ENCODE data around the gene HELZ.
"Not testable (repeated sequence)": the region's sequence is repeated elsewhere in the genome, so short reads cannot be mapped to it uniquely, and the experiment has no call there.

HELZ gene

GRCh38 chr17:67044940-67045339 lies 200.1 kb downstream of the HELZ start:
- DNase-seq, result no peak

GRCh38 chr17:67044016-67044772 lies 200.8 kb downstream of the HELZ start, which contains the start of gene CACNG1:
CACNG1 (plus strand) TSS chr17:67044554; CDS start chr17:67044661, 107 bp downstream.
- no peak for DNase-seq

GRCh38 chr17:67043283-67043682 lies 201.7 kb downstream of the HELZ start:
- no peak for DNase-seq

DNA sequence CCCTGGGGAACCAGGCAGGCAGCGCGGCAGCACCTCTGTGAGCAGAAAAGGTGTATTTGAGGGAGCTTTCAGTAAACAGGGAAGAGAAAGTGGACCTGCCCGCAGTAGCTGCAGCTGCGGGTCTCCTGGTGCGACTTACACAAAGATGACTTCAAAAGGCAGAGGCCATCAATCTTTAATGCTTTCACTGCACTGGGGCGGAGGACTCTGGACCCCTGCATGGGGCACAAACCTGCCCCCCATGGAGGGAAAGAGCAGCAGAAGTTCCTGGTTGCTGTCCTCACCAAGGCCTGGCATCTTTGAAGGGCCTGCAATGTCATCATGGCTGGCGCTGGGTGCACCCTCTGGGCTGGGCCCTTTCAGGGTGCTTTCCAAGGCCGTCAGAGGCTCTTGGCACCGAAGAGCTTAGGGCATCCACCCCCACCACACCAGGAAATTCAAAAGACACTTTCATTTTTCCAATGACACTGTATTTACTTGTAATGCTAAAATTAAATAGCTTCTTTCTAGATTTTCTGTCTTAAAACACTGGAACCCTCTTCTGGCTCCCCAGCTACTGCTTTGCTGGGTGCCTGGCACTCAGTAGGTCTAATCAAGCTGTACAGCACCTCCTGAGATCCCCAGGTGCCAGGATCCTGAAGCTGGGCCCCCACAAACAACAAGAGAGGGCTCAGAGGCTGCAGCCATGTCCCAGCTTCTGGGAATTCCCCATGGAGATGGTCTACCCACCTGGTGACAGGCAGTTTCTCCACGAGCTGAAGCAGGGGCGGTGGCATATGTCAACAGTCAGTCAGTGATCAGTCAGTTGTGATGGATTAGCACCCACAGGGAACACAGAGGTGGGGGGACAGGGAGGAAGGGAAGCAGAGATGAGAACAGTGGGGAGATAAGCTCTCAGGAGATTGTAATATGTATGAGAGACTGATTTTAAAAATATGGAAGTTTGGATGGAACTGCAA lies 202.8 kb downstream of the HELZ start:
- no peak for DNase-seq

DNA sequence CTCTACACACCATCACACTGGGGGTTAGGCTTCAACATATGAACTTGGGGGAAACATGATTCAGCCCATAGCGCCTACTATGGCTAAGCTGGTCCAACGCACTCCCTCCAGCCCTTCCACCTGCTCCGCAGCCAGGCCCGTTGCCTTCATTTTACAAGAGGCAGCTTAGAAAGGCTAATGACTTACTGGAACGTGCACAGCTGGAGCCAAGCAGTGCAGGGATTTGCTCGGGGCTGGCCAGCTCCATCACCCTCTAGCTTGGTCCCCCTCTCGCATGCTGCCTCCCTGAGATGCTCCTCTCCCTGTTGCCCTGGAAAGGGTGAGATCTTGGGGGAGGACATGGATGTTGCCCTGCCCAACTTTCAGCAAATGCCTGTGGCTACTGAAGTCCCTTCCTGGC lies 203.5 kb downstream of the HELZ start:
- no peak for DNase-seq

DNA sequence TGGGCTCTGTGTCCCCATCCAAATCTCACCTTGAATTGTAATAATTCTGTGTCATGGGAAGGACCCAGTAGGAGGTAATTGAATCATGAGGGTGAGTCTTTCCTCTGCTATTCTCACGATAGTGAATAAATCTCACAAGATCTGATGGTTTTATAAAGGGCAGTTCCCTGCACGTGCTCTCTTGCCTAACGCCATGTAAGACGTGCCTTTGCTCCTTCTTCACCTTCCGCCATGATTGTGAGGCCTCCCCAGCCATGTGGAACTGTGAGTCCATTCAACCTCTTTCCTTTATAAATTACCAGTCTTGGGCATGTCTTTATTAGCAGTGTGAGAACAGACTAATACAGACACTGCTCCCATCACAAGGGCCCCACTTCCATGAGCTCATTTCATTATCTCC lies 203.9 kb downstream of the HELZ start:
- not testable (repeated sequence) for DNase-seq

DNA sequence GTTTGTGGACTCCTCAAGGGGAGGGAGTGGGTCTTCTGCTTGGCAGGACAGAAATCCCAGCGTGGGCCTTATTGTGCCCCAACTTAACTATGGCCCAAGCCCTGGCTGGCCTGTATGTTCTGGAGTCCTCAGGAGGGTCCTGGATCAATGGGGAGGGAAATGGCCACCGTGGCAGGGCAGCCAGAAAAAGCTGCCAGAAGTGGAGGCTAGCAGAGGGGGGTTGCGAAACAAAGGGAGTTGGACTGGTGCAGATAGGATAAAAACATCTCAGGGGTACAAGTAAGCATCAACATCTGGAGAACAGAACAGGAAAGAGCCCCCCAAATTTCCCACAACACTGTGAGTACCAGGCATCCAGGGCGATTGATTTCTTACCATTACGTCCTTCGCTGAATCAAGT lies 204.3 kb downstream of the HELZ start:
- DNase-seq, result no peak

DNA sequence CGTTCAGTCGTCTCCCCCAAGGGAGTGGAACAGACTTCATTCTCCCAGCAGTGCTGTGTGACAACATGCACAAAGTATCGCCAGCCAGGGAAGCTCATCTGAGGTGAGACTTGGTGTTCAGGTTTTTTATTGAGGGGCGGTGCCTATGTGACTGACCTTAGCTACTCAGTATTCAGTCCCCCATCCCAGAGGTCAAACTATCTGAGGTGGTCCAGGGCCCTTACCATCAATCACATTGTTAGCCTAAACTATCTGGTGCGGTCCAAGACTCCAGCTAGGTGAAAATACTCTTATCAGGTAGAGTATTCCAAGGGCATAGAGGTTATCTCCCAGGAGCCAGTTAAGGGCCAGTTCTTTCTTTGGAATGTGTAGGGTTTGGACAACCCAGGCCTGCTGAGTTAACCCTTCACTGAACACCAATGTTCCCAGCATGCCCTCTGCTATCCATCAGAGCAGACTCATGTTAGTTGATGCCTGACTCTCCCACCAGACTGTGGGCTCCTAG lies 206.1 kb downstream of the HELZ start:
- no peak for DNase-seq

DNA sequence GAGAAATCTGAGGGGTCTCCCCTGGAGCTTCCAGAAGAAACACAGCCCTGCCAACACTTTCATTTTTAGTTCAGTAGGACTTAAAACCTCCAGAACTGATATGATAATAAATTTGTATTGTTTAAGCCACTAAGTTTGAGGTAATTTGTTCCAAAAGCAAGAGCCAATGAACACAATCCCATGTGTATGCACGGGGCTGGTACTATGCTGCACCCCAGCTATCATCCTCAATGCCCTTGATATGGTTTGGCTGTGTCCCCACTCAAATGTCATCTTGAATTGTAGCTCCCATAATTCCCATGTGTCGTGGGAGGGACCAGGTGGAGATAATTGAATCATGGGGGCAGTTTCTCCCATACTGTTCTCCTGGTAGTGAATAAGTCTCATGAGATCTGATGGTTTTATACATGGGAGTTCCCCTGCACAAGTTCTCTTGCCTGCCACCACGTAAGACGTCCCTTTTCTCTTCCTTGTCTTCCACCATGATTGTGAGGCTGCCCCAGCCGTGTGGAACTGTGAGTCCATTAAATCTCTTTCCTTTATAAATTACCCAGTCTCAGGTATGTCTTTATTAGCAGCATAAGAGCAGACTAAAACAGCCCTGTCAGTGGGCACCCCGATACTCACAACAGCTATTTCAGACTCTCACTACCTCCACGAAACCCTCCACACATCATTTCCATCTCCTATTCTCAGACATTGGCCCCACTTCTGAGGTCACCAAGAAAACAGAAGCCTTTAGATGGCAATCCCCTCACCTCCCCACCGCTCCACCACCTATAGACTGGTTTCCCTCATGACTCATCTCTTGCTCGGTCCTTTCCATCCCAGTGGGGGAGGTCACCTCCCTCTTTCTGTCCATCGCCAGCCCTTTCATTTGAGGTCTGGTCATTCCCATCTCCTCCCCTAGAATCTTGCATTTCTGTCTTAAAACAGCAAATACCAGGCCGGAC lies 209.6 kb downstream of the HELZ start:
- DNase-seq, result no peak

- no peak for DNase-seq
Observed at GRCh38 chr17:67033613-67034012, 211.4 kb downstream of the HELZ start.

- no peak for DNase-seq
Observed at GRCh38 chr17:67032985-67033384, 212.0 kb downstream of the HELZ start.

- no peak for DNase-seq
Observed at GRCh38 chr17:67032382-67032781, 212.6 kb downstream of the HELZ start.

- DNase-seq, result no peak
Observed at GRCh38 chr17:67030641-67031040, 214.4 kb downstream of the HELZ start.

- DNase-seq, result no peak
Observed at GRCh38 chr17:67027031-67027628, 217.9 kb downstream of the HELZ start.

GRCh38 chr17:67026341-67026740 lies 218.7 kb downstream of the HELZ start:
- DNase-seq, result no peak

GRCh38 chr17:67025216-67025792 lies 219.7 kb downstream of the HELZ start:
- no peak for DNase-seq

- no peak for DNase-seq
Observed at GRCh38 chr17:67024736-67025135, 220.3 kb downstream of the HELZ start.

DNA sequence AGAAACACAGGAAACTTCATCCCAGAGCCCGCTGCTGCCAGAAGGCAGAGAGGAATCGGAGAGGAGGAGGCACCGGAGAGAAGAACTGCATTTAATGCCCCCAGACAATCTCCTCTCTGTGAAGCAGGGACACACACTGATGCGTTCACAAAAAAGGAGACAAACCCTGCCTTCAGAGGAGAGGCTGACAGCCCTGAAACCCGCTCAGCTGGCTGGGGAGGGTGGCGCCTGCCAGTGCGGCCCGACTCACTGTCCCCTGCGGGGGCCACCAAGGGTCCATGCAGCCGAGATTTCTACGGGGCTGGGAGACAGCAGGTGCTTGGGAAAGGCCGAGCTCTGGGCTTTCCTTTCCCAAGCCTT lies 222.6 kb downstream of the HELZ start:
- DNase-seq, result no peak

DNA sequence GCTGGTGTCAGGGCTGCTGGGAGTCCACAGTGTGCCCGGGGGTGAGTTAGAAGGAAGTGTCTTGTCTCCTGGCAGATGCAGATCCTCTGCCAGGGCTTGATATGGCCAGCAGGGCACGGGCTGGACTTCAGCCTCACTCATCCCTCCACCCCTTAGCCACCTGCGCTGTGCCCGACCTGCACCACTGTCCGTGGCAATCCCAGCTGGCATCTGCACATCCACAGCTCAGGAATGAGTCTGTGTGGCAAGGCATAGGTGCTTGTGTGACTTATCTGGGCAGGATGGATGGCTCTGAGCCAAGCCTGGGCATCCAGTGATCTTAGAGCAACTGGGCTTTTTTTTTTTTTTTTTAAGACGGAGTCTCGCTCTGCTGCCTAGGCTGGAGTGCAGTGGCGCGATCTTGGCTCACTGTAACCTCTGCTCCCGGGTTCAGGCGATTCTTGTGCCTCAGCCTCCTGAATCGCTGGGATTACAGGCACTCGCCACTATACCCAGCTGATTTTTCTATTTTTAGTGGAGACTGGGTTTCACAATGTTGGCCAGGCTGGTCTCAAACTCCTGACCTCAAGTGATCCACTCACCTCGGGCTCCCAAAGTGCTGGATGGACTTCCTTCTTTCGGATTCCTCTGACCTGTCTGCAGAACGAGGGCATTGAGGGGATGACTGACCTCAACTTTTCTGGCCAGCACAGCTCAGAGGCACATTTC lies 223.1 kb downstream of the HELZ start:
- DNase-seq, result no peak

DNA sequence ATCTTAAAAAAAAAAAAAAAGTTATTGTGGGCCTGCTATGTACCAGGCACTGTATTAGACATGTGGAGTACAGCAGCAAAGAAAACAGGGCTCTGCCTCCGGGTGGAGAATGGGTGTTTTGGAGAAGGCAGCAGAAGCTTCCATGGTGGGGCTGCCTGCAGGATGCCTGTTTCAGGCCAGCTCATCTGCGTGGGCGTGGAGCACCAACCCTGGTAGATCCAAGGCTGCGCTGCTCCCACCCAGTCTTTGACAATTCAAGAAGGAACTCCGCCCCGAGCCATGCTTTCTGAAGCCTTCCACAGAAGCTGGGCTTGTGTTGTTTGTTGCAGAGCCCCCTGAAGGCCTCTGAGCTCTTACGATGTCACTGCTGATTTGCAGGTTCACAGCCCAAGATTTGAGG lies 223.8 kb downstream of the HELZ start:
- DNase-seq, result no peak

Measured in NCI-H1436 treated with DMSO at 0.1 percent for 48 hours (cell line).